Measurements from ENCODE around the gene ARSA.

GRCh38 chr22:50628543-50629134 is 687 bp upstream of the ARSA start:
- TF ChIP-seq KDM1A (IDR thresholded peaks at IDR 0.05; ENCODE audit: low read depth) (no peak), CTCF (IDR thresholded peaks at IDR 0.05) (no peak), POLR2A (IDR thresholded peaks at IDR 0.05; ENCODE audit: low read length) (no peak), POLR2AphosphoS2 (conservative IDR thresholded peaks at IDR 0.05; ENCODE audit: low read length) (no peak), CBX8 (IDR thresholded peaks at IDR 0.05) (no peak), CEBPB (IDR thresholded peaks at IDR 0.05) (no peak), E2F6 (IDR thresholded peaks at IDR 0.05; ENCODE audit: borderline replicate concordance, low read depth) (no peak)
